COR-L47 (cell line): ENCODE data around the gene CDC34.

Experiments used
- DNase-seq: peaks from one replicate; lab custom pipeline; 2025; lab: John Stamatoyannopoulos, UW

The CDC34 gene

DNA sequence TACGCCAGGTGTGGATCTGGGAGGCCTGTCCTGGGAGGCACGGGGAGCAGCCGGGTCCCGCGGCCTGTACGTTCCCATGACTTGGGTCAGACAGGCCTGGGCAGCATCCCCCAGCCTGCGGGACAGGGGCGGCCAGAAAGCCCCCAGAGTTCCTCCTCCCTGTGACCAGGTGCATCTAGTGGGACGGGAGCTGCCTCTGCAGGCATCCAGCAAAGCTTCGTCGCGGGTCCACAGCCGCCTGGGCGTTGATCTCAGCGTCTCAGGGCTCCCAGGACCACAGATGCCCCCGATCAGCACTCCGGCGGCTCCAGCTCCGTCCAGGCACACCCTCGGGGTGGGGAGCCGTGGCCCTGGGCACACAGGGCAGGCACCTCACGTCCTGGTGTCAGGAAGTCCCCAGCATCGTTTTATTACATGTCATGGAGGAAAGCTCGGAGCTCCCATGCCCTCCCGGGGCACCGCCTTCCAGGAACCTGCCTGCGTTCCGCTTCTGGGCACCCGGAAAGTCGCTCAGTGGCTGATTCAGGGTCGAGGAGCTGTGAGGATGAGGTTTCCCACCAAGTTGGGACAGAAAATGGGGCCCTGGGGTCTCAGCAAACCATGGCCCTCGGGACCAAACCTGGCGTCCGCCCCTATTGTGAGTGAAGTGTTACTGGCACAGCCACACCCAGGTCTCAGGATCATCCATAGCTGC is 10.8 kb downstream of the CDC34 start:
- no peak for DNase-seq

DNA sequence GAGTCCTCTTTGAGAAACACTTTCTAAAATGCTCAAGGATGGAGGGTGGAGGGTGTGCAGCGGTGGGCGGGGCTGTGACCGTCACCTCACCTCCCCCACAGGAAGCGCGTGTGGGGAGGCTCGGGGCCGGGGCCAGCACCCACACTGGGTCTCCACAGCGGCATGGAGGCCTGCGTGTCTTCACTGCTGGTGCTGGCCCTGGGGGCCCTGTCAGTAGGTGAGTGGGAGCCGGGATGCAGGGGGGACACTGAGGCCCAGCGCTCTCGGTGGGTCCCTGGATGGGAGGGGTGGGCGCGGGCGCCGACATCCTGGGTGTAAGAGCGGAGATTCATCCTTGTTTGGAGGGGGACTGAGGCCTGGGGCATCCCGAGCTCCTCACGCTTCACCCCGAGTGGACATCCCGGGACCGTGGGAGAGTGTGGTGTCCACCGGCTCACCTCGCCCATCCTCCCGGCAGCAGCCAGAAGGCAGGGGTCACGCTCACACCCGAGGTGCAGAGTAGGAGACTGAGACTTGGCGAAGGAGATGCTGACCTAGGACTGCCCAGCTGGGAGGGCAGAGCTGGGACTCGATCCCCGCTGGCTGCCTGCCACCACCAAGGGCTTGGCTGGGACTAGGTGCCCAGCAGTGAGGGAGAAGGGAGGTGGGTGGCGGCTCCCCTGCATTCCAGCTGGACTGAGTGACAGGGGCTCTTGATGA is 12.5 kb downstream of the CDC34 start, which contains the start of gene GZMM:
GZMM (plus strand) TSS at position 144 of the 699 bp plus-strand sequence; CDS start at position 163, 19 bp downstream.
- DNase-seq: no peak

DNA sequence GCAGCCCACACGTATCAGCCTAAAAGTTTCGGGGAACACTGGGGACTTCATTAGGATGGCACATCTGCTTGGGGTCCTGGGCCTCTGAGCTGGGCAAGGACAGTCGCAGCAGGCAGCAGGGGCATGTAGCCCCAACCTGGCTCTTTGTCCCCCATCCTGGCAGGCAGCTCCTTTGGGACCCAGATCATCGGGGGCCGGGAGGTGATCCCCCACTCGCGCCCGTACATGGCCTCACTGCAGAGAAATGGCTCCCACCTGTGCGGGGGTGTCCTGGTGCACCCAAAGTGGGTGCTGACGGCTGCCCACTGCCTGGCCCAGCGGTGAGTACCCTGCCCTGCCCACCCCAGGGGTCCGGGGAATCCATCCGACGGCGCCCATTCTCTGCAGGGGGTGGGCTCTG is 15.6 kb downstream of the CDC34 start:
- DNase-seq: no peak

- DNase-seq: no peak
These were observed 16.5 kb downstream of the CDC34 start for GRCh38 chr19:547836-548720.

DNA sequence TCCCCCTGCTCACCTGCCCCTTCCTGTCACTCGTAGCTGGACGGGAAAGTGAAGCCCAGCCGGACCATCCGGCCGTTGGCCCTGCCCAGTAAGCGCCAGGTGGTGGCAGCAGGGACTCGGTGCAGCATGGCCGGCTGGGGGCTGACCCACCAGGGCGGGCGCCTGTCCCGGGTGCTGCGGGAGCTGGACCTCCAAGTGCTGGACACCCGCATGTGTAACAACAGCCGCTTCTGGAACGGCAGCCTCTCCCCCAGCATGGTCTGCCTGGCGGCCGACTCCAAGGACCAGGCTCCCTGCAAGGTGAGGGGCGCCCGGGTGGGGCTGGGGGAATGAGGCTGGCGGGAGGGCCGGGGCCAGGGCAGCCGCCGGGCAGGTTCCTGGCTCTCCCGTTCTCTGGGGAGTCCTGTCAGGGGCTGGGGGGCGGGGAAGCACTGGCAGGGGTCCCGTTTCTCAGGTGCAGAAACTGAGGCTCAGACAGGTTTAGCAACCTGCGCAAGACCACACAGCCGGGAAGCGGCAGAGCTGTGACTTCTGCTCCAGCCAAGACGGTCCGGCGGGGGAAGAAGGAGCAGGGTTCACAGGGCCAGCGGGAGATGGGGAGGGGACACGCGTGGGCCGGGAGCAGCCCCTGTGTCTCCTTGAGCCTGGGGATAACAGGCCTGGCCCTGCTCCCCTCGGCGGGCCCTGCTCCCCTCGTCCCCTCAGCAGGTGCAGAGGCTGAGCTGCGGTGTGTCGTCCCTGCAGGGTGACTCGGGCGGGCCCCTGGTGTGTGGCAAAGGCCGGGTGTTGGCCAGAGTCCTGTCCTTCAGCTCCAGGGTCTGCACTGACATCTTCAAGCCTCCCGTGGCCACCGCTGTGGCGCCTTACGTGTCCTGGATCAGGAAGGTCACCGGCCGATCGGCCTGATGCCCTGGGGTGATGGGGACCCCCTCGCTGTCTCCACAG is 17.6 kb downstream of the CDC34 start:
- no peak for DNase-seq

DNA sequence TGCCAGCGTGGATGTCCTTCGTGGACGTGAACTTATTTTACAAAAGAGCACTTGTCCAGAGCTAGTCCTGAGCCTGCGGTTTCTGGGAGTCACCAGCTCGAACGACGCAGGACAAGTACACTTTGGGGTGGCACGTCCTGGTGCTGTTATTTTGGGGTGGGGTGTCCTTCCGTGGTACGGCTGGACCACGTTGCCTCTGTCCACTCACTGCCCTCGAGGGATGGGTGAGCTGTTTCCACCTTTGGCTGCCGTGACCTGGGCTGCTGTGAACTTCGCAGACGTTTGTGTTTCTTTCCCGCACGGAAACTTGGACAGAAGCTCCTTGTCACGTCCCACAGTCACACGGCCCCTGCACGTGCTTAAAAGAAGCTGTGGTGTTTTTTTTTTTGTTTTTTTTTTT is 23.3 kb downstream of the CDC34 start:
- DNase-seq: no peak

GRCh38 chr19:555474-555808 is 23.9 kb downstream of the CDC34 start:
- DNase-seq: no peak

DNA sequence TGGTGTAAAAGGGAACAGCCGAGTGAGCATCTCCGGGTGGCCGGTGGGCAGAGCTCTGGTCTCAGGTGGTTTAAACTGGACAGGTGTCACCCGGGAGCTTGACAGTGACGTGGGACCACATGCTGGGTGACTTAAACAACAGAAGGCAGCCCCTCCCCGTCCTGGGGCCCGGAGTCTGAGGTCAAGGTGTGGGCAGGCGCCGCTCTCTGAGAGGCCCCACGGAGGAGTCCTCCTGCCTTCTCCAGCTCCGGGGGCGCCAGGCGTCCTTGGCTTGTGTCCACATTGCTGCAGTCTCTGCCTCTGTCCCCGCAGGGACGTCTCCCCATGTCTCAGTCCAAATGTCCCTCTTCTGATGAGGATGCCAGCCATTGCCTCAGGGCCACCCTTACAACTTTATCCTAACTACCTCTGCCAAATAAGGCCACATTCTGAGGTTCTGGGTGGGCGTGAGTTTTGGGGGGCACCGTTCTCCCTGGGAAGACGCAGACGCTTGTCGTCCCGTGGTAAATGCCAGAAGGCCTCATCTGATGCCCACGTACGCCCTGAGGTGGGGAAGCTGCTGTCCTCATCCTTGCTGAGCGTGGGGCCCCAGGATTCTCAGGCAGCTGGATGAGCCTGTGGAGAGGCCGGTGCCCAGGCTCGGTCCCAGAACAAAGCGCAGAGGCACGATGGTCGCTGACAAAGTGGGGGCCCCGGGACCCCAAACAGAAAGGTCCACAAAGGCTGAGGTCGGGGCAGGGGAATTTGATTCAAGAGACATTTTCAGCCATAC is 25.2 kb downstream of the CDC34 start:
- no peak for DNase-seq

DNA sequence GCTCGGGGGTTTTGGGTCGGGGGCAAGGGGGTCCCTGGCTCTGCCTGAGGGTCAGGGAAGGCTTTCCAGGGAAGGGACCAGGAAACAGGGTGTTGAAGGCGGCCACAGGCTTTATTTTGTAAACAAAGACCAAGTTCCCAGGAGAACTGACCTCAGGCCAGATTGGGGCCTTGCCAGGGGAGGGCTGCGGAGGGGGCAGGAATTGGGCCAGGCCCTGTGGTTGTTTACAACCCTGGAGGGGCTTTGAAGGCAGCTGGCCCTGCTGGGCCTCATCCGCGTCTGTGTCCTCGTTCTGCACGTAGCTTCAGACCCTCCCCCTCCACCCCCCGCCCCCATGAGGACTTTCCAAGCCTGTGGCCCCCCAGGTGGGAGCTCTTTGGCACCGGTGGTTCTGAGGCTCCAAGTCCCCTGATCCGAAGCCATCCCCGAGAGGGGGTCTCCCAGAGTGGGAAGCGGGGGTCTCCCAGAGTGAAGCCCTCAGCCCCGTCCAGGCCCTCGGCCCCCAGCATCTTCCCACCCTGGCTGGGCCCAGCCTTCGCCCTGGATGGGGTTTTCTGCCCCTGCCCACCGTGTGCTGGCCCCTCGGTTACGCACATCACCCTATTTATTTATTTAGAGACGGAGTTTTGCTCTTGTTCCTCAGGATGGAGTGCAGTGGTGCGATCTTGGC is 27.3 kb downstream of the CDC34 start:
- DNase-seq: no peak

GRCh38 chr19:560121-560520 is 28.6 kb downstream of the CDC34 start:
- DNase-seq: no peak

DNA sequence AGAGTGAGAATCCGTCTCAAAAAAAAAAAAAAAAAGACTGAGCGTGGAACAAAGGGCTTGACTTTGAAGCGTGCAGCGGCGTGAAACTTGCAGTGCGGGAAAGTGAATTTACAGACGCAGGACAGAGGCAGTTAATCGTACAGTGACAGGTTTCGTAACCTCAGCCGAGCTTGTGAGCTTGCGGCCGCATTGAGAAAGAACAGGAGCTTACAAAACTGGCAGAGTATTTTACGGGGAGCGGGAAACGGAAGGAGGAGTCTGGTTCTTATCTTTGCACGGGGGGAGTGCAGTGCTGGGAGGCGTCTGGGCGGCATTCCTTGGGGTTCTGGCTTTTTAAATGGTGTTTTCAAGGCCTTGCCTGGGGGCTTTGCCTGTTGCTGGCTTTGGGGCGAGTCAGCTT is 34.8 kb downstream of the CDC34 start:
- no peak for DNase-seq

DNA sequence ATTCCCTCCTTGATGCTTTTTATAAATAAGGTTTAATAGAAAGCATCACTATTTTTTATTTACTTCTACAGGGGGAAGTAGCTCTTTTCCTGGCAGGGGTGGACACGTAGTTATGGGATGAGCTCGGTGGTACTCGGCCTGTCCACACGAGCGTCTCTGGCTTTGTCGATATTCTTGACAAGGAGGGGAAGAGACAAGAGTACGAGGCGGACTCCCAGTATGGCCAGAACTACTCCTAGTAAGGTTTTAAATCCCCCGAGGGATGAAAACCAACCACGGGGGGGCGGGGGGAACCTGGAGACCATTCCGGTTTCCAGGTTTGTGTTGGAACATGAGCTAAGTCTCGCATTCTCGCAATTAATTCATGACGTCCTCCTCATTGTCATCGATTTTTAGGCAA is 35.3 kb downstream of the CDC34 start:
- no peak for DNase-seq

DNA sequence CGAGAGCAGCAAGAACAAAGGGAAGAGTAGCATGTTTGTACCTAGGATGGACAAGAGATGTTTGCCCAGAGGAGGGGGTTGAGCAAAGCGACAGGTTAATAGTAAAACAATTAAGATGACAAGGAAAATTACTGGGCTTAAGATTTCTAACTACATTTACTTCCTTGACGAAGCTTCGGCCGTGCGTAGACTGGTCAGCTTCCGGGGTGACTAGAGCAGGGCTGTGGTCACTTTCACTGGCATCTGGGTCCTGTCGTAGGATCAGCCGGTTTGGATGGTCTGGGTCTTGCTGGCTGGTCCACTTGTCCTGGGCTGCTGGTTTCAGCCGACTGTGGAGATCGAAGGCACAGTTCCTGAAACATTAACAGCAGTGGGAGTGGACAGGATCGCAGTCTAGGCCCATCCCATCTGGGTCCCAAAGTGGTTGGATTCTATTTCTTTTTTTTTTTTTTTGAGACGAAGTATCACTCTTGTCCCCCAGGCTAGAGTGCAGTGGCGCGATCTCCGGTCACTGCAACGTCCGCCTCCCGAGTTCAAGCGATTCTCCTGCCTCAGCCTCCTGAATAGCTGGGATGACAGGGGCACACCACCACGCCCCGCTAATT is 35.8 kb downstream of the CDC34 start:
- no peak for DNase-seq

- no peak for DNase-seq
These were observed 38.7 kb downstream of the CDC34 start for GRCh38 chr19:570251-570686.

GRCh38 chr19:570937-571565 is 39.5 kb downstream of the CDC34 start:
- DNase-seq: peak; percentile 73

GRCh38 chr19:571566-571974 is 40.0 kb downstream of the CDC34 start:
- no peak for DNase-seq

DNA sequence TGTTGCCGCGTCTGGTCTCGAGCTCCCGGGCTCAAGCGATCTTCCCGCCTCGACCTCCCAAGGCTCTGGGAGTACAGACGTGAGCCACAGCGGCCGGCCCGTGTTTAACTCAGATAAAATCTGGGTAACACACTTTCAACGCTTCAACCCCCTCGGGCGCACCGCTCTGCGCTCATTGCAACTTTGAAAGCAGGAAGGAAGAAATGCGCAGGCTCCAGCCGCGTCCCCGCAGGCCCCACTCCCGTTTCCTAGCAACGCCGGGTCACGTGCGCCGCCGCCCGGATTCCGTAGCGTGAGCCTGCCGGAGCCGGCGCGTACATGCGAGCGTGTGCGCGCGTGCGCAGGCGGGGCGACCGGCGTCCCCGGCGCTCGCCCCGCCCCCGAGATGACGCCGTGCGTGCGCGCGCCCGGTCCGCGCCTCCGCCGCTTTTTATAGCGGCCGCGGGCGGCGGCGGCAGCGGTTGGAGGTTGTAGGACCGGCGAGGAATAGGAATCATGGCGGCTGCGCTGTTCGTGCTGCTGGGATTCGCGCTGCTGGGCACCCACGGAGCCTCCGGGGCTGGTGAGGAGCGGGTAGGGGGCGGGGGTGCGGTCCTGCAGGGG is 40.7 kb downstream of the CDC34 start, which contains the start of gene BSG:
BSG (plus strand) TSS at position 457 of the 603 bp plus-strand sequence; CDS start at position 496, 39 bp downstream.
- peak; percentile 97 for DNase-seq

DNA sequence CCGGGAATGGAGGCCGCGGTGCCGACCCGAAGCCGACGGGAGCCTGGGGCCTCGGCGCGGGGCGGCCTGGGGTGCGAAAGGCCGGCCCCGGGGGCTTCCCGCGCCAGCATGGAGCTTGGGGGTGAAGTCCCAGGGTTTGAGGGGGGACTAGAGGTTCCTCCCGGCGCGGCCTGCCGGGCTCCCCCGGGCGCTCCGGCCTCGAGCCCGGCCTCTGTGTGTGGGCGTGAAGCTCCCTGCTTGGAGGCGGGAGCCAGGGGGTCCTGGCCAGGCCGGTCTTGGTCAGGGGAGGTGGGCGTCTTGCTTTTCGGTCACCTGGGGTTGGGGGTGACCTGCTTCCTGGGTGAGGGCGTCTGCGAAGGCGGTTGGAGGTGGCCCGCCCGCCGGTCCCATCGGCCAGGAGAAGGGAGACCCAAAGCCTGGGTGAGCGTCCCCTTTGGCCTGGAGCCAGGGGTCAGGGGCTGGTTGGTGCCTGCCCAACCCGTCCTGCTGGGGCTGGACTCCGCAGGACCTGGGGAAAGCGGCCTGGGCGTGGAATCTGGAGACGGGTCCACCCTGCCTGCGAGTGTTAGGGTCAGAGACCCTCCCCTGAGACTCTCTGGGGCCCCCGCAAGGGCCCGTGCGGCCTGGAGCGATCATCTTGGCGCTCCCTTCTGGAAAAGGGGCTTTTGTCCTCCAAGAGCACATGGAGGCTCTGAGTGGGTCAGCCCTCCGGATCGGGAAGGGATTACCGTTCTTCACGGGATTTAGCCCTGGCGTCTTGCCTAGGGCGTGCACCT is 41.4 kb downstream of the CDC34 start:
- DNase-seq: no peak
